ENCODE measurements around the gene CYBA.

Gene CYBA

GRCh38 chr16:88650749-88651275 is at the start of gene CYBA:
TSS of gene CYBA (minus strand) at chr16:88651053. CDS start at chr16:88651013, 40 bp downstream.
- DNase-seq, result peak; percentile 23

- no peak for DNase-seq
Observed at GRCh38 chr16:88700322-88700635, 49.4 kb upstream of the CYBA start.

GRCh38 chr16:88699180-88699579 is 48.3 kb upstream of the CYBA start:
- DNase-seq, result no peak

- DNase-seq, result no peak
Observed at GRCh38 chr16:88698646-88699045, 47.8 kb upstream of the CYBA start.

GRCh38 chr16:88697831-88698615 is 47.2 kb upstream of the CYBA start:
- DNase-seq, result no peak

- no peak for DNase-seq
Observed at GRCh38 chr16:88697116-88697830, 46.4 kb upstream of the CYBA start.

GRCh38 chr16:88696441-88696840 is 45.6 kb upstream of the CYBA start:
- no peak for DNase-seq

GRCh38 chr16:88695753-88696152 is 44.9 kb upstream of the CYBA start:
- DNase-seq, result no peak

GRCh38 chr16:88695218-88695617 is 44.4 kb upstream of the CYBA start:
- DNase-seq, result no peak

- no peak for DNase-seq
Observed at GRCh38 chr16:88694221-88695087, 43.6 kb upstream of the CYBA start.

- DNase-seq, result no peak
Observed at GRCh38 chr16:88693420-88694177, 42.7 kb upstream of the CYBA start.

GRCh38 chr16:88692861-88693260 is 42.0 kb upstream of the CYBA start:
- DNase-seq, result no peak

GRCh38 chr16:88691924-88692560 is 41.2 kb upstream of the CYBA start:
- no peak for DNase-seq

- no peak for DNase-seq
Observed at GRCh38 chr16:88691129-88691813, 40.4 kb upstream of the CYBA start.

- no peak for DNase-seq
Observed at GRCh38 chr16:88690341-88691128, 39.7 kb upstream of the CYBA start.

GRCh38 chr16:88688013-88688778 is 37.3 kb upstream of the CYBA start:
- DNase-seq, result no peak

- no peak for DNase-seq
Observed at GRCh38 chr16:88687676-88688012, 36.8 kb upstream of the CYBA start.

- no peak for DNase-seq
Observed at GRCh38 chr16:88687254-88687576, 36.4 kb upstream of the CYBA start.

GRCh38 chr16:88686439-88687253 is 35.8 kb upstream of the CYBA start, which contains the start of gene SNAI3:
TSS of gene SNAI3 (minus strand) at chr16:88686507. CDS start at chr16:88686406, 101 bp downstream.
- no peak for DNase-seq

Measured in GOT3 (cell line).